ENCODE data around the gene ANKEF1. TPM values are rescaled to one million over a fixed set of nuclear protein-coding genes. Genes with fewer than 3 reads are reported as not detected.
"Not testable (repeated sequence)": the region's sequence is repeated elsewhere in the genome, so short reads cannot be mapped to it uniquely, and the experiment has no call there.

Gene ANKEF1
- polyA plus RNA-seq, 4 donors: 7.6 to 10.3 (median 8.7) TPM

DNA sequence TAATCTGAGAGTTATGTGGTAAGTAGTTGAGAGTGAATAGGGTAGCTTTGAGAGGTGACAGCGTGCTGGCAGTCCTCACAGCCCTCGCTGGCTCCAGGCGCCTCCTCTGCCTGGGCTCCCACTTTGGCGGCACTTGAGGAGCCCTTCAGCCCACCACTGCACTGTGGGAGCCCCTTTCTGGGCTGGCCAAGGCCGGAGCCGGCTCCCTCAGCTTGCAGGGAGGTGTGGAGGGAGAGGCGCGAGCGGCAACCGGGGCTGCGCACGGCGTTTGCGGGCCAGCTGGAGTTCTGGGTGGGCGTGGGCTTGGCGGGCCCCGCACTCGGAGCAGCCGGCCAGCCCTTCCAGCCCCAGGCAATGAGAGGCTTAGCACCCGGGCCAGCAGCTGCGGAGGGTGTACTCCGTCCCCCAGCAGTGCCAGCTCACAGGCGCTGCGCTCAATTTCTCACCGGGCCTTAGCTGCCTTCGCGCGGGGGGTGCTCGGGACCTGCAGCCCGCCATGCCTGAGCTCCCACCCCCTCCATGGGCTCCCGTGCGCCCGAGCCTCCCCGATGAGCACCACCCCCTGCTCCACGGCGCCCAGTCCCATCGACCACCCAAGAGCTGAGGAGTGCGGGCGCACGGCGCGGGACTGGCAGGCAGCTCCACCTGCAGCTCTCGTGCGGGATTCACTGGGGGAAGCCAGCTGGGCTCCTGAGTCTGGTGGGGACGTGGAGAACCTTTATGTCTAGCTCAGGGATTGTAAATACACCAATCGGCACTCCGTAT lies 3.2 kb upstream of the ANKEF1 start:
- DNase-seq (ENCODE audit: low read depth in 4 of 4, low spot score in 3 of 4): not testable (repeated sequence)

DNA sequence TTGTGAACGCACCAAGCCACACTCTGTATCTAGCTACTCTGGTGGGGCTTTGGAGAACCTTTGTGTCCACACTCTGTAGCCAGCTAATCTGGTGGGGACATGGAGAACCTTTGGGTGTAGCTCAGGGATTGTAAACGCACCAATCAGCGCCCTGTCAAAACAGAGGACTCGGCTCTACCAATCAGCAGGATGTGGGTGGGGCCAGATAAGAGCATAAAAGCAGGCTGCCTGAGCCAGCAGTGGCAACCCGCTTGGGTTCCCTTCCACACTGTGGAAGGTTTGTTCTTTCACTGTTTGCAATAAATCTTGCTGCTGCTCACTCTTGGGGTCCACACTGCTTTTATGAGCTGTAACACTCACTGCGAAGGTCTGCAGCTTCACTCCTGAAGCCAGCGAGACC lies 2.5 kb upstream of the ANKEF1 start:
- not testable (repeated sequence) for DNase-seq (ENCODE audit: low read depth in 4 of 4, low spot score in 3 of 4)

DNA sequence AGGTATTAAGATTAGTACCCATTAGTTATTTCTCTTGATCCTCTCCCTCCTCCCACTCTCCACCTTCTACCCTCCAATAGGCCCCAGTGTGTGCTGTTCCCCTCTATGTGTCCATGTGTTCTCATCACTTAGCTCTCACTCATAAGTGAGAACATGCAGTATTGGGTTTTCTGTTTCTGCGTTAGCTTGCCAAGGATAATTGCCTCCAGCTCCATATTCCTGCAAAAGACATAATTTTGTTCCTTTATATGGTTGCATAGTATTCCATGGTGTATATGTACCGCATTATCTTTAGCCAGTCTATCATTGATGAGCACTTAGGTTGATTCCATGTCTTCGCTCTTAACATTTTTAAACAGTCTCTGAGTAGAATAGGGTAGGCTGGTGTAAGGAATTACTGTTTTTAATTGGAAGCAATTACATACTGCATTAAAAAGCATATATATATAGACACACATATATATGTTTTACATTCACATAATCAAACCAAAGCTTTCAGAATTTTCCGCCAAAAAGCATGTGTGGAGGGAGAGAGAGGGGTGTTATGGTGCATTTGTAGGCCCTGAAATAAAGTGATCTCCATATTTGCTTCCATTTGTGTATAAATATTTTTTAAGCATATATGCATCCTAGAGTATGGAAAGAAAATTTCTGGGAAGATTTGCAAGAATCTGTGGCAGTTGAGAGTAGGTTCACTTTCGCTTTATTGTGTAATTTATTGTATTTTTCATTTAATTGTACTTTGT lies 709 bp upstream of the ANKEF1 start:
- no peak for DNase-seq (ENCODE audit: low read depth in 4 of 4, low spot score in 3 of 4)

DNA sequence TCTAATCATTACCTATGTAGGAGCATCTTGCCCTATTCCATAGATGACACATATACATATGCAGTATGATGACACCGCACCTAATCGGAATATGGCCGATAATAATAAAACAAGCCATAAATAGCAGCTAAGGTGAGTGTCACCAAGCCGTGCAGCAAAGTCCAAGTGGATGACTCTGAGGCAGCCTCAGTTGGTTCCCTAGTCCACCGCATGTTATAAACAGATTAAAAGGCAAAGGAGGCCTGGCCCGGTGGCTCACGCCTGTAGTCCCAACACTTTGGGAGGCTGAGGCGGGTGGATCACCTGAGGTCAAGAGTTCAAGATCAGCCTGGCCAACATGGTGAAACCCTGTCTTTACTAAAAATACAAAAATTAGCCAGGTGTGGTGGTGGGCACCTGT lies 1.5 kb downstream of the ANKEF1 start:
- DNase-seq (ENCODE audit: low read depth in 4 of 4, low spot score in 3 of 4): not testable (repeated sequence)

DNA sequence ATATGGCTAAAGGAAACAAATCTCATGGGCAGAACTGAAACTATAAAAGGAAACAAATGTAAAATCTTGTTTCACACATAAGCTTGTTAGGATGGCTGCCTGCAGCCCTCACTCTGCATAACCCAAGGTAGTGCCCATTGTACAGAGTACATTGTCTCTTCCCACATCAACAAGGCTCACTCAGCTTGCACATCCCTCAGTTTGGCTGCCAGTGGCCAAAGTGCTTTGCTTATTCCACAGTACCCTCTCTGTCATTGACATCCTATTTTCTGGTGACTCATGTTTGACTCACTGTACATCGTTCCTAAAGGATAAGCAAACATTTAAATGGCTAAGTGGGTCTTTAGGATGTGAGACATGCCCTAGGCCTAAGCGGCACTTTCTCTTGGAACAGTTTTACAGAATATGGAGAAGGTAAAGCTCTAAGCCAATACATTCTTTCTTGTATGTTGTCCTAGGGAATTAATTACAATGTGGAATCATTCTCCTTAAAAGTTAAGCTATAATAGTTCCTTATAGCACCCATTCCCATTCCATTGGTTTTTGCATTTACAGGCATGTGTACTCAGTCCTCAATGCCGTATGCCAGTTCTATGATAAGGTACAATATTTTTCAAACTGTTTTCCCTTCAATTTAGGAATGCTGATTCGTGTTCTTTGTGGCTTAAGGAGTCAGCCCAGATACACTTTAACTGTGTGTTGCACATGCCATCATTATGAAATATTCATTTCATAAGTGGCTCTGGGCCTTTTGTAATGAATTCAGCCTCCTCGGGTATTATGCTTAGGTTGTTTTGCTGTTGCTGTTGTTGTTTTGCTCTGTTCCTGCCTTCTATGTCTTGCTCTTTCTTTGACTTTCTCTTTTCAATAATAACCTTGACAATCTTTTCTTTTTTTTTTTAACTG lies 5.5 kb downstream of the ANKEF1 start:
- no peak for DNase-seq (ENCODE audit: low read depth in 4 of 4, low spot score in 3 of 4)

DNA sequence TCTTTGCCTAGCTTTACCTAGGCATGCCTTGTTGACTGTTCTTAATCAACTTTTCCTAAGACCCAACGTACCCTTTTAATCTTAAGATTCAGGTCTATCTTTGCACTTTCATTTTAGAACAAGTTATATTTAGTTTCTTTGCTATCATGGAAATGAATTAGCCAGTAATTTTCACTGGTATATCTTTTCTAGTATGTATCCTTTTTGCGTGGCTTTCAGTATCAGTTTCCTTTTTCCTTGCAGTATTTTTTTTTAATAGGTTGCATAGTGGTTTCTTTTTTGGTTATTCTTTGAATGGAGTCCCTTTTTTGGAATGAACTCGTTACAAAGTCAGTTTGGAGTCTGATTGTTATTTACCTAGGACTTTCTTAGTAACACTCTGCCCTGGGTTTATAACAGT lies 7.3 kb downstream of the ANKEF1 start:
- DNase-seq (ENCODE audit: low read depth in 4 of 4, low spot score in 3 of 4): no peak

DNA sequence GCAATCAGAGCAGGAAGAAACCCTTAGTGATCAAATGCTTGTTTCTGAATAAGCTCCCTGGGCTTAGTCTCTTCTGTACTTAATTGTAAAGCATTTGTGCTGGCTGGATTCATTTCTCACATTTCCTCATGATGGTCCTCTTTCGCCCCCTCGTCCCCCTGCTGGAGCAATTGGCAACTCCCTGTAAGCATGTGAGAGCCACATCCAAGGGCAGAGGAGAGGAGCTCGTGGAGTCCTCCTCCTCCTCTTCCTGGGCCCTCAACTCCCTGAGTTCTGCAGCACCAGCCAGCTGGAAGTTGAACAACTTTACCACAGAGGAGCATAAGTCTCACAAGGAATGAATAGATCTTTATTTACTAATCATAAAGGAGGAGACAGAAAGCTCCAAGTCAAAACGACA lies 12.6 kb downstream of the ANKEF1 start:
- DNase-seq (ENCODE audit: low read depth in 4 of 4, low spot score in 3 of 4): no peak

DNA sequence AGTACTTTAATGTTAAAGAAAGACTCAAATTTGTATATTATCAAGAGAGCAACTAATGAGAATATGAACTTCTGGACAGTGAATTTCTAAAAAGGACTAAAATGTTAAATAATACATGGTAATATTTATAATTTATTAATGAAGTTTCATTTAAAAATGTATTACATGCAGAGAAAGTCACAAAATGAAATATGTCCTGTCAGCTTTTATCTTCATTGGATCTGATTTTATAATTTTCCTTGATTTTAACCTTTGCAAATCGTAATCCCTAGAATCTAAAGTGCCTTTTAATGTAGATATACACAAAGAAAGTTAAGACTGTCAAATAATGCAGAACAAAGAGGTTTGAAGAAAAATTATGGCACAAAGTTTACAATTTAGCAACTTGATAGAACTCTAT lies 16.4 kb downstream of the ANKEF1 start:
- DNase-seq (ENCODE audit: low read depth in 4 of 4, low spot score in 3 of 4): no peak

DNA sequence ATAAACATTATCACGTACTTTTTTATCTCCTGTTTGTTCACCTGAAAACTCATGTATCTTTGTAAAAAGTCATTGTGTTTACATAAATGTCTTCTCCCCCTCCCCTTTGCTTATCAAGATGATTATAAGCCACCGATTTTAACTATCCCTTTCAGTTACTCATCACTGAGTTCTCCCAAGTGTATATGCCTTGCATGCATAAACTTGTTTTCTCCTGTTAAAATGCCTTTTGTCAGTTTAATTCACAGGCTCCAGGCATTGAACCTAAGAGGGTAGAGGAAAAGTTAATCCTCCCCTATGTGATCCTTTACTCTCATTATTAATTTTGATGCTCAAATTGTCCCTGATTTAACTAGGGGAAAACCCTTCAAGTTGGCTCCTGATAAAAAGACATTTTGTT lies 24.2 kb downstream of the ANKEF1 start:
- DNase-seq (ENCODE audit: low read depth in 4 of 4, low spot score in 3 of 4): no peak

DNA sequence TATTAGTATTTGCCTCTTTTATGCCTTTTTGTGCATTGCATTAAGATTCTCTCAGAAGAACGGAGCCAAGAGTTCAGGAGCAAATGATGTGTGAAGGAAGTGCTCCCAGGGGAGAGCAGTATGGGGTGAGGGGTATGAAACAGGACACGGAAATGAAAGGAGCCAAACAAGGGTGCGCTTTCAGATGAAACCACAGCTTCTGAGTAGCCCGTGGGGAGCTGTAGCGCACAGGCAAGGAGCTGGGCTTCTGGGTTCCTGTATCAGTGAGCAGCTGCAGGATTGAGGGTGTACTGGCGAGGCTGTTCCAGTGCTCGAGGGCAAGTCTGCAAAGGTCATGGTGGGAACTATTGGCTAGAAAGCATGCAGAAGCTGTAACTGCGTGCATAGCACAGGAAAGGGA lies 25.4 kb downstream of the ANKEF1 start:
- no peak for DNase-seq (ENCODE audit: low read depth in 4 of 4, low spot score in 3 of 4)

DNA sequence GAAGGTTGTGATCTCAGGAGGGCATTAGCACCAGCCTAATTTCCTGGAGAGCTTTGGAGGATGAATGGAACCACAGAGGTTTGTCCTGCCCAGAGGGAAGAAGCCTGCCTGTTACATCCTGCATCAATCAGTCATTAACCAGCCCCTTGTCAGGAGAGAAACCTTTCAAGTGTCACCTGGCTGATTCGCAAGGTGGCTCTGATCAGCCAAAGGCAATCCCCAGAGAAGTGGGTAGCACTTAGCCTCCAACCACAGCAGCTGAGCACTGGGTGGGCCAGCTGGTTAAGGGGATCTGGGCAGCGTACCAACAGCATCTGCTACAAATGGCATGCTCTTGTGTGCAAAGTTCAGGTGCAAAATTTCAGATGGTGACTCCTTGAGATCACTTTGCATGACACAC lies 26.9 kb downstream of the ANKEF1 start:
- no peak for DNase-seq (ENCODE audit: low read depth in 4 of 4, low spot score in 3 of 4)

DNA sequence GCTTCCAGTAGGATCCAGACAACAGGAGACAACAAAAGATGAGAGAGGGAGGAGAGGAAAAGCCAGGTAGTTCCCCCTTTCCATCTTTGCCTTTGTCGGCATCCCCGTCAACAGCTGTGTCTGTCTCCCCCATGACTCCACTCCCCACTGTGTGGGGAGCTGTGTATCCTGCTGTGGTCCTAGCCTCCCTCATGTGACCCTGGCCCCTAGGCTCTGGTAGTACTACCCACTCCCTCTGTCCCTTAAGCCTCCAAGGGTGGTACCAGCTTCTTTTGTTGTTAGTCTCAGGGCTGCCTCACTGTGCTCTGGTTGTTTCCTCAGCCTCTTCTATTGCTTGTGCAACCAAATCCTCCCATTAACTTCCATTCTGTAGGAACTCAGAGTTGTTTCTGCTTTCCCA lies 28.7 kb downstream of the ANKEF1 start:
- DNase-seq (ENCODE audit: low read depth in 4 of 4, low spot score in 3 of 4): no peak

DNA sequence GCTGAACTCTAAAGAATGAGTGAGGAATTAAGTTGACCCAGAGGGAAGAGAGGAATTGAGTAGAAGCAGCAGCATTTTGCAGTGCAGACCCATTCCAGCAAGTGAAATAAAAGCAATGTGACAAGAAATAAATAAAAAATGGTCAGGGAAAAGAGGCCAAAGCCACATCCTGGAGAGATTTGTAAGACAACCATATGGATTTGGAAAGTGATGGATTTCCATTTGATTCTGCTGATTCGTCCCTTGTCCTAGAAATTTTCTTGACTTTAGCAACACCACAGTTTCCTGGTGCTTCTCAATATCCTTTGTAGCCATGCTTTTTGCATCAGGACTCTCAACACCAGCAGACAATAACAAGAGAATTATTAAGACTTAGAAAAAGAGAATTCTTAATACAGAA lies 29.8 kb downstream of the ANKEF1 start:
- DNase-seq (ENCODE audit: low read depth in 4 of 4, low spot score in 3 of 4): no peak

DNA sequence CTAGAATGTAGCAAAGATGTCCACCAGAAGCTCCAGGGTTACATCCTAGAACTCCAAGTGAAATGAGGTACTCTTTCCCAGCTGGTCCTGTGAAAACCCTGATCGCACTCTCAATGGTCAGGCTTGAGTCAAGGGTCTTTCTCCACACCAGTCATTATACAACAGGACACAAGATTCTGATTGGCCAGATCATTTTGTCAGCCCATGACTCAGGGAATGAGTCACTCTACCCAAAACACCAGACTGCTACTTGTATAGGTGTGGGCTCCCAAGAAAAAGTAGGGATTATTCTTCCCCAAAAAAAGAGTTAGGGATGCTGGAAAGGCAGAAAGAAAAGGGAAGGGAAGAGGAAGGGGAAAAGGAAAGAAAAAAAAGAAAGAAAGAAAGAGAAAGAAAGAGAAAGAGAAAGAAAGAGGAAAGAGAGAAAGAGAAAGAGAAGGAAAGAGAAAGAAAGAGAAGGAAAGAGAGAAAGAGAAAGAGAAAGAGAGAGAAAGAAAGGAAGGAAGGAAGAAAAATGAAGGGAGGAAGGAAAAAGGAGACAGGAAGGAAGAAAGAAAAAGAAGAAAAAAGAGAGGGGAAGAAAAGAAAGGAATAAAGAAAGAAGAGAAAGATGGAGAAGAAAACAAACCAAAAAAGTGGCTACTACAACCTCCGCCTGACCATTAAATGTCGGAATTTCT lies 30.5 kb downstream of the ANKEF1 start:
- no peak for DNase-seq (ENCODE audit: low read depth in 4 of 4, low spot score in 3 of 4)

DNA sequence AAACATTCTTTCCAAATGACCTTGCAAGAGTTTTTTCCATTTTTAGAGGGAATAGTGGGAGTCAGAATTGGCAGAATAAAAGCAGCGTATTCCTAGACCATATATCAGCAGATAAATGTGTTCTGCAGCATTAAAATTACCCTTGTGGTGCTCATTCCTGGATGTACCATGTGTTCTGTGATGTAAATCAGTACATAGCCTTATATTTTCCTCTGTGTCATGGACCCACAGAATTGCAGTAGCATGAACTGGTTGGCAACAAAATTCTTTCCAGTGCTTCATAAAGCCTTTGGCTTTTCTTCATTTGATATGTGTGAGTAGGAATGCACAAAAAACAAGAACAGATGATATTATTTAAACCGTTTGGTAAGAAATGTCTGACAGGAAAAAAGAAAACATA lies 32.5 kb downstream of the ANKEF1 start:
- DNase-seq (ENCODE audit: low read depth in 4 of 4, low spot score in 3 of 4): no peak

DNA sequence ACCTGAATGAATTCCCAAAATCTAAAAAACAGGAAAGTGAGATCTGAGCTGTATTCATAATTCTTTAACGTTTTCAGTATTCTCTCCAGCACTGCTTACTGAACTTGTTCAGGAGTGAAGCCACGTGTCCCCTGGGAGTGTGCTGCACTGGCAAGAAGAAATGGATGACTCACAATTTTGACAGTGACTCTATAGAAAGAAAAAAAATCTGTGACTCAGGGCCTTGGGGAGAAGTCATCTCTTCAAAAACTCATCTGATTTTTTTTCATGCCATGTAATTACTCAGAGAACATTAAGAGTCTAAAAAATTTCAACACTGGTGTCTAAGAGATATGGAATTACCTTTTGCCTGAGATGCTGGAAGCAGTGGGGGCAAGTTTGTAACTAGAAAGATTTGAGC lies 39.7 kb downstream of the ANKEF1 start:
- DNase-seq (ENCODE audit: low read depth in 4 of 4, low spot score in 3 of 4): no peak

DNA sequence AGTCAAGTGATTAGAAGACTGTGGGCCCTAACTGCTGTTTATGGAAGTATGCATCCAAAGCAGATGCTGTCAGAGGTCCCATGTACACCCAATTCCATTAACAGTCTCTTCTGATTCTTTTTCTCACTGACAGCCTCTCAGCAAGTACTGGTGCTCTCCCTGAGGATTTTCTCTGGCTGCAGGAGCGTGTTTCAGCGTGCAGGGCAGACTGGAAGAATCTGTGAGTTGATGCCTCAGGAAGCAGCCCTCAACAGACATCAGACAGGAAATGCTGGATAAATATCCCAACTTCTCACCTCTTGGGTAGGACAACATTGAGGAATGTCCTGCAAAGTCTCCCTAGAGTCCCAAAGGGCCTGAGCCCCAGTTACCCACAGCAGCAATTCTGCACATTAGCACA lies 40.8 kb downstream of the ANKEF1 start:
- no peak for DNase-seq (ENCODE audit: low read depth in 4 of 4, low spot score in 3 of 4)

DNA sequence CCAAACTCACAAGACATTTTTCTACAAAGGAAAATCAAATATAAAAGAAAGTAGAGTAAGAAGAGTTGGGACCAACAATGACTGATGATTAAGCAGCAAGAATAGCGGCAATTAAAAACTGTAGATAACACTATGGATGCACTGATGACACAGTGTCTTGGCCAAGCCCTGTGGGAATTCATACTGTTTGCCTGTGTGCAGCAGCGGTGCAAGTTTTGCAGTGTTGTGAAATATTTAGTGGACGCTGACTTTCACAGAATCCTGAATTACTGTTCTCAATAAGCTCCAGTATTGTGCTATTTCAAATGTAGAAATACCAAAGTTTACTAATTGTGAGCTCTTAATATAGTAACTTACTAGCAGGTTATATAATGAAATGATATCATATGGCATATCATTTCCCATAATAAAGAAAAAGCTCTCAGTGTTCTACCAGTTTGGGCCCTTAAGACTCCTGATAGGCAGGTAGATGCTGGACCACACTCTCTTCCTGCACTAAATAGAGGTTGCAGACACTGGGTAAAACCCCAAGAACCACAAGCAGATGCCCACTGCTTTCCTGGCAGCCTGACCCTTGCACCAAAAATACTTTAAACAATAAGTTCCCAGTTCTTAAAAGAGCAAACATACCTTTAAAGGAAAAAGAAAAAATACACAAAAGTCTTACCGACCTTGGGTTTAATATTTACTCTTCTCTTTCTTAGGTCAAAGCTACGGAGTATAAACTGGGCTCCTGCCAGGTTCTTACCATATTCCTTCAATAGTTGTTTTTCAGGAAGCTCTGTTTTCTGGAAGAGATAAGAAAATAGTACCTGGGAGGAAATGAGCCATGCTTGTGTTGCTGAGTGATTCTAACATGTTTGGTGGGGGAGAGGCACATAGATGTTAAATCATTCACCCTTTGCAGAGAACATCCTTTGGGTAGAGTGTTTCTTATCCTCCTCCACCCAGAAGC lies 41.6 kb downstream of the ANKEF1 start:
- no peak for DNase-seq (ENCODE audit: low read depth in 4 of 4, low spot score in 3 of 4)

DNA sequence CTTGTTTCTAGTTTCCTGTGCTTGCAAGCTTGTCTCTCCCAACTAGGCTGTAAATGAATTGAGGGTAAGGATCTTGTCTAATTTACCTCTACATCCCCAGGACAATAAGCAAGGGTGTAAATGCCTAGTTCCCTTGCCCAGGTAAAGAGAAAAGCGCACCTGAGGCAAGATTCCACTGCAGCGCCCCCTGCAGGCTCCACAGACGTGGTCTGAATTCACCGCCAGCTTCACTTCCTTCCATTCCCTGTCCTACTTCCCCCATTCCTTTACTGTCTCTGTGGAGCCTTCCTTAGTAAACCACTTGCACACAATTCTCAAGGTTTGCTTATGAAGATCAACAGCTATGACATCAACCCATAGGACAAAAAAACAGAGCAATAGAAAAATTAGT lies 42.3 kb downstream of the ANKEF1 start:
- no peak for DNase-seq (ENCODE audit: low read depth in 4 of 4, low spot score in 3 of 4)

DNA sequence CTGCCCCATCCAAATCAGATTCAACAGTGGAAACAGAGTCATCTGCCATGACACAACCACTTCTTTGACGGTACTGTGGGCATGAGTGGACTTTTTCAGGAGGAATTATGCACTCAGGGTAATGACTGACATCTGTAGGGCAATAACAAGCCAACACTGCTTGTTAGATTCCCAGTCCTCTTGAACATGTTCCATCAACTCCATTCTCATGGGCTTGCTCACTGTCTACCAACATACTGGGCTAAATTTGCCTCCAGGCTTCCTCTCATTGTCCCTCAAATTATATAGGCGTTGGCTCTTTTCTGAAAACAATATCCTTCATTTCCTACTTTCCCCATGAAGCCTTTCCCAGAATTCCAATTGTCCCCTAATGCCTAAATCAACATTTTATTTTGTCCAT lies 43.1 kb downstream of the ANKEF1 start:
- no peak for DNase-seq (ENCODE audit: low read depth in 4 of 4, low spot score in 3 of 4)

All from right renal pelvis (tissue), 4 donors.